Dedifferentiated amniotic fluid mesenchymal stem cell (primary cell): ENCODE measurements around the gene NACC1.

Experiments used
- DNase-seq: peaks from one replicate; pipeline ENCODE4 v3.0.0-alpha.2; 2016; ENCODE audit errors: extremely low spot score

NACC1 gene

DNA sequence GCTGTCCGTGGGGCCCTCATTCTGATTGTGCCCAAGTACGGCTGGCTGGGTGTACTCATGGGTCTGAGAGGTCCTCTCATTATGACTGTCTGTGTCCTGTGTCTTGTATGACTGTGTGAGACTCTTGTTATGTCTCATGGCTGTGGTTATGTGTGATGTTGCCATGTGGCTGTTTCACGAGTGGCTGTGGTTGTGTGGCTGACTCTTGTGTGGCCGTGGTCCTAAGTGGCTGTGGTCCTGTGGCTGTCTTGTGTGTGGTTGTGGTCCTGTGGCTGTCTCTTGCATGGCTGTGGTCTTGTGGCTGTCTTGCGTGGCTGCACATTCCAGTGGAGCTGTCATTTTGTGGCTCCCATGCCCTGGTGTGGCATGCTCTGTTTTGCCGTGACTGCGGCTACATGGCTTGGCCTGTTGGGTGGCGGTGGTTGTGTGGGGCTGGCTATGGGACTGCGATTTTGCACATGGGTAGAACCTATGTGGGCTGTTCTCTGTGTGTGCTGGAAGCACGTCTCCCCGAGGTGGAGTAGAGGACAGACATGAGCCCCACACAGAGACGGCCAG is 18.0 kb upstream of the NACC1 start:
- DNase-seq, result no peak

DNA sequence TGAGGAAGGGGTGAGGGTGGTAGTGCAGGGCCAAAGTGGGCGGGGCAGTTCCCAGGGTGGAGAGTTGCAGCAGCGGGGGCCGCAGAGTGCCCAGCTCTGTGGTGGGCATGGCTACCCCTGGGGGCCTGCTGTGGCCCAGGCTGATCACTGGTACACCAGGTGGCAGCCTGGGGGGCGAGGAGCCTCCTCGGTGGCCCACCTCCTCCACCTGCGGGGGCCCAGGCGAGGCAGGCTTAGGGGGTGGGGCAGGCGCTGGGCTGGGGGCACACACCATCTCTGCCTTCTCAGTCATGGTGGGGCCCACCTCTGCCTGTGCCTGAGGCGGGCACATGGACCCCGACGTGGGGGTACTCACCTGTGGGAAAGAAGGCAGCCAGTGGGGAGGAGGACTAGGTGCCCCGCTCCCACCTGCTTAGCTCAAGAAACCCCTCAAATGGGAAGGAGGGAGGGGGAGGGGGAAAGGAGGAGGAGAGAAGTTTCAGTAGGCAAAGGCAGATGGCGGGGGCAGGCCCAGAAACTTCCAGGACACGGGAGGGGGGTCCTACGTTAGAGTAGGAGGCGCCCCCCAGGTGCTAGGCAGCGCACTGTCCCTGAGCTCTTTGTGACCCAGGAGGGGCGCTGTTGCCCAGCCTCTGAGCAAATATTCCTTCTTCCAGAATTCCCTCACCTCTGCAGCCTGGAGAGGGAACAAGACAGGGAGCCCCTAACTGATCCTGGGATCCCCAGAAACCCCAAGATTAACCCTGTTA is 17.0 kb upstream of the NACC1 start:
- DNase-seq, result no peak

GRCh38 chr19:13101590-13102415 is 16.3 kb upstream of the NACC1 start:
- DNase-seq, result no peak

DNA sequence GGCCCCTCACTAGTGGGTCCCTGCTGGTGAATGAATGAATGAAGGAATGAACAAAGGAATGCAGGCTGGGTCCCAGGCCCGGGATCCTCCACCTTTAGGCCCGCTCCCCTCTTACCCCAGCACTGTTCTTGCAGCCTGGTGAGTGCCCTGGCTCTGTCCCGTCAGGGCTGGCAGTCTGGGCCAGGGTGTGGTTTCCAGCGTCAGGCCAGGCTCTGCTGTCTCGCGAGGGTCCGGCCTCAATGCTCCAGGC is 15.7 kb upstream of the NACC1 start:
- no peak for DNase-seq

DNA sequence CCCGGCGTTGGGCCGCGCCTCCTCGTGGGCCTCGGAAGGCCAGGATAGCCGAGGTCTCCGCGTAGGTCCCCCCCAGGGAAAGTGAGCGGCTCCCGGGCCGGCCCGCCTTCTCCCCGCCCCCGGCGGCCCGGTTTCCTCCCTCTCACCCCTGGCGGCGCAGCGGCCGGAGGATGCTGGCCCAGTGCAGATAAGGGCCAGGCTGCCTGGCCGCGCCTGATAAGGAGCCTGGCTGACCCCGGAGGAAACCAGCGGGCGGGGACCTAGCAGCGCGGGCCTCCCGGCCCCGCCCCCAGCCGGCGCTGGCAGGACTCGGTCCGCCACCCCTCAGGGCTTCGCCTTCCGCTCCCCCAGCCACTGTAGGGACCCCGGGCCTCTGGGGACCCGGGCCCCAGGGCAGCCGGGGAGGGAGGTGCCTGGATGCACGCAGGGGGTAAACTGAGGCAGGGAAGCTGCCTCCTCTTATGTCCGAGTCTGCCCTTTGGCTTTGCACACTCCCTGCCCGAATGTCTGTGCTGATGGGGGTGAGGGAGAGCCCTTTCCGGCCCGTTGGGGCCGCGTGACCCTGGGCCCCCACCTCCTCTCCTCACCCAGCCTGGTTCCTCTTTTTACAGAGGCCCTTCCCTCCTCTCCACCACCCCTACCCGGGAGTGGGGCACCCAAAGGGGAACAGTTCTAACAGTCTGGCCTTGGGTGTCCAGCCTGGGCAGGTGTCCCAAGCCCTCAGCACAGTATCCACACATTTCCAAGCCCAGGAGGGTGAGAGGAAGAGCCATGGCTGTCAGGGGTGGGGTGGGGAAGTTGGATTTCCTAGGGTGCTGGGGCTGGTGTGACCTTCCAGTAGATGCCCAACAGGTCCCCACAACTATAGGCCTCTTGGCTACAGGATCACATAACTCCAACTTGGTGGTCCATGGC is 15.1 kb upstream of the NACC1 start, which contains the start of gene LYL1:
Gene LYL1, minus strand, starts transcription at position 193 of the 915 bp plus-strand sequence. CDS start 1,687 bp downstream, outside the sequence.
- no peak for DNase-seq

DNA sequence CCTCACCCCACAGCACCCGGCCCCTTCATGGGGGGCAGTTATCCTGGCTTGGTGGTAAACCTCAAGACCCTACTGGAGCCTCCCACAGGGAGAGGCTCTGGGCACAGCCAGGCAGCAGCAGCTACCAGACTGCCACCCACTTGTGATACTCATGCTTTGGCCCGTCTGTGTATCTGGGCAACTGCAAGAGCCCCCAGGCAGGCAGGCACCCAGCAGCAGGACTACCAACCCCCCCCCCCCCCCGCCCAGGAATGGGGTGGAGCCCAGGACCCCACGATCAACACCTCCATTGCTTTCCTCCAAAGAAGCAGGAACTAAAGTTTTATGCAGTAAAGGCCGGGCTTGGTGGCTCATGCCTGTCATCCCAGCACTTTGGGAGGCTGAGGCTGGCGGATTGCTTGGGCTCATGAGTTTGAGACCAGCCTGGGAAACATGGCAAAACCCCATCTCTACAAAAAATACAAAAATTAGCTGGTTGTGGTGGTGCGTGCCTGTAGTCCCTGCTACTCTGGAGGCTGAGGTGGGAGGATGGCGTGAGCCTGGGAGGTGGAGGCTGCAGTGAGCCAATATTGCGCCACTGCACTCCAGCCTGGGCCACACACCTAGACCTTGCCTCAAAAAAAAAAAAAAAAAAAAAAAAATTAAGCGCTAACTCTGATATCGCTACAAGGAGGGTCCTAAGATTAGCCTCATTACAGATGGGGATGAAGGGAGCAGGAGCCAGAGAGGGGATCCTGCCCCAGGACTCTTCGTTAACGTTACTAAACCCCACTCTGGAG is 14.3 kb upstream of the NACC1 start:
- DNase-seq, result no peak

GRCh38 chr19:13104360-13104847 is 13.7 kb upstream of the NACC1 start:
- no peak for DNase-seq

DNA sequence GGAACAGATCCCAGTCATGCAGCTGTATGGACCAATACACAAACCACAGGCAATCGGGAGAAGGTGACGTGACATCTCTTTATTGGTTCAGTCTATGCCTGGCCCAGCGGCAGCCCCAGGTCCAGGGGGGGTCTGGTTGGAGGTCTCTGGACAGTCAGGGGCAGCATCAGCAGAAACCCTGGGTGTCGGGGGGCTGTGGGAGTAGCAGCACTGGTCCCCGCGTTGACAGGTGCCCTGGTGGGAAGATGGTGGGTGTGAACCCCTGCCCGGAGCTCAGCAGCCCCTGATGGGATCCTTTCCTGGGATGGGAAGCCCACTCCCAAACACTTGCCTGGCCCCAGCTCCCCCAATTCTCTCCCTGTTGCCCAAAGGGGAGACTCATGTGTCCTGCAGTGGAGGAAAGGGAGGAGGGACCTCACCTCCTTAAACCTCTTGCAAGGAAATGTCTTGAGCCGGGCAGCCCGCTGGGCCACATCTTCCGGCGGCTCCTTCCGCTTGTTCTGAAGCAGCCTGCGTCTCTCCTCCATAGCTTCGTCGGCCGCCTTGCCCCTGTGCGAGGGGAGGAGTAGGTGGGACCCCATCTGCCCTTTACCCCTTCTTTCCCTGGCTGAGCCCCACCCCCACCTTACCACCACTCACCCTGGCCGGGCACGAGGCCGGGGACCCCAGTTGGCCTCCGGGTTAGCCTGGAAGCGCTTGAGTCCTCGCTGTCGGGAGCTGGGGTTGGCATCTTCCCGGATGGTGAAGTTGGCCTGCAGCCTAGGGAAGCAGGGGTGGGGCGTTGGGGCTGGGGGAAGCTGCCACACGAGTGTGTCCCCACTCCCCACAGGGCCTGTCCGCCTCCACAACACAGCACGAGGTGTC is 13.0 kb upstream of the NACC1 start:
- no peak for DNase-seq

DNA sequence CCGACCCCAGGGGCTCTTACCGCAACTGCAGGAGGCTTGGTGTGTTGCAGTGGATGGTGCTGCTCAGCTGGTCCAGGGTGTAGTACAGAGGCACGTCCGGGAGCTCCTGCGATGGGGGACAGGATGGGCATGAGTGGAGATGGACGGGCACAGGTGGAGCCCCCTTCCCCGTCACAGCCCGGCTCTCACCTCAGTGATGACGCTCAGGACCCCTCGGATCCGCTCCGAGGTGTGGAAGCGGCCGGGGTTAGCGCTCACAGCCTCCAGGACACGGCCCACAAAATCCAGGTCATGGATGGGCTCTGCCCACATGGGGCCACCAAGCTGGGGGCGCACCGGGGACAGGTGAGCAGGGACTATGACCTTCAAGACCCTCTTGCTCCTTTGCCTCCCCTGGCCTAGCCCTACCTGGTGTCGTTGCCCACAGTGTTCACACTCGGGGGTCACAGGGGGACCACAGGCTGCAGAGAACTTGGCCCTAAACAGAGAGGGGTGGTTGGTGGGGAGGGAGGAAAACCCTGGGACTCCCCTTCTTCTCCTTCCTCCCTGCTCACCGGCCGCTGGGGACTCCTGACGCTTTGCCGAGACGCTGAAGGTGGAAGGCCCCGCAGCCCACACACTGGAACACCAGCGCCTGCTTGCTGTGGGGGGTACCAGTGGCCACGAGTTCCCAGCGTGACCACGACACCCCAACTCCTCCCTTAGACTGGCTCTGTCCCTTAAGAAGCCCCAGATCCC is 8.5 kb upstream of the NACC1 start:
- no peak for DNase-seq

GRCh38 chr19:13110099-13110610 is 7.9 kb upstream of the NACC1 start:
- no peak for DNase-seq

GRCh38 chr19:13112555-13112954 is 5.5 kb upstream of the NACC1 start:
- no peak for DNase-seq

DNA sequence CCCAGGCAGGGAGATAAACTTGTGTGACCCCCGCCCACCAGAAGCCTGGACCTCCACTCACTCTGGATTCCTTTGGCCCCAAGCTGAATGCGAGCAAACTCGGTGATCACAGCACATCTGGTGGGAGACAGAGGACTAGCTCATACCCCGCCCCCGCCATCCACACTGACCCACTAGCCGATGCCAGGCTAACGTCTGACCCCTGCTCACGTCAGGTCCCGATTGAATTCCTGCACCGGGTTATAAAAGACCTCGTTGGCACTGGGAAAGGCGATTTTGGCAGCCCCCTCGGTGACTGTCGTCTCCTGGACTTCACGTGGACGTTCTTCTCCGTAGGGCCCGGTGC is 2.2 kb upstream of the NACC1 start:
- no peak for DNase-seq

DNA sequence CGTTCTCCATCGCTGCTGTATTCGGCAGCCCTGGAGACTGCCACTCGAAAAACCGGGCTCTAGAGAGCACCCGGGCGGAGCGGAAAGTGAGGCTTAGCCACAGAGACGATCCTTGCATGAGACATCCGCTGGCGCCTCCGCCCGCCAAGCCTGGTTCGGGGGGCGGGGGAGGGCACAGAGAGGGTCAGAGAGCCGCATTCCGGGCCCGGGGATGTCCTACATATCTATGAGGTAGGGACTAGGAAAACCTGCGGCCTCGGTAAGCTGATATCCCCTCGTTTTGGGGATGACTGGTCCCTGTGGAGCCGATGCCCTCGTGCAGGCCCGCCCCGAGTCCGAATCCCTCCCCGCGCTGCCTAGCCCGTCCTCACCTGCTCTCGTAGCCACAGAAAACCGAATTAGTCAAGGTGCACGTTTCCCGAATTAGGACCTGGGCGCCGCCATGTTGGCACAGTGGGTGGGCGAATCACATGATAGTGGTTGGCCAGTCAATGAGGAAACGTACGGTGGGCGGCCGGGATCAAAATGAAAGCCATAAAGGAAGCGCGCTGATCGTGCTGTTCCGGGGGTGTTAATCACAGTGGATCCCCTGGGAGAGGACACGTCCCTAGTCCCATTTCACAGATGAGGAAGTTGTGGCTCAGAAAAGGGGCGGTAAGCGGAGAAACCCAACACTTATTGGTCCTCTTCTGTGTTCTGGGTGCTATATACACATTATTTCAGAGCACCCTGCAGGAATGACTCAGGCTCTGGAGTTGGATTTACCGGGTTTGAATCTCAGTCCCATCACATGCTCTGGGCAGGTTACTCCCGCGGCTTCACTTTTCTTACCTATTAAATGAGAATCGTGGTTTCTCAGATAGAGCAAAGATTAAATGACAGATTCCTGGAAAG is 1.5 kb upstream of the NACC1 start, which contains the start of gene TRMT1:
Gene TRMT1, minus strand, starts transcription at position 459 of the 894 bp plus-strand sequence. Its CDS starts 341 bp downstream, at position 118.
- peak; percentile 83 for DNase-seq

GRCh38 chr19:13117176-13117771 is 790 bp upstream of the NACC1 start:
- no peak for DNase-seq

DNA sequence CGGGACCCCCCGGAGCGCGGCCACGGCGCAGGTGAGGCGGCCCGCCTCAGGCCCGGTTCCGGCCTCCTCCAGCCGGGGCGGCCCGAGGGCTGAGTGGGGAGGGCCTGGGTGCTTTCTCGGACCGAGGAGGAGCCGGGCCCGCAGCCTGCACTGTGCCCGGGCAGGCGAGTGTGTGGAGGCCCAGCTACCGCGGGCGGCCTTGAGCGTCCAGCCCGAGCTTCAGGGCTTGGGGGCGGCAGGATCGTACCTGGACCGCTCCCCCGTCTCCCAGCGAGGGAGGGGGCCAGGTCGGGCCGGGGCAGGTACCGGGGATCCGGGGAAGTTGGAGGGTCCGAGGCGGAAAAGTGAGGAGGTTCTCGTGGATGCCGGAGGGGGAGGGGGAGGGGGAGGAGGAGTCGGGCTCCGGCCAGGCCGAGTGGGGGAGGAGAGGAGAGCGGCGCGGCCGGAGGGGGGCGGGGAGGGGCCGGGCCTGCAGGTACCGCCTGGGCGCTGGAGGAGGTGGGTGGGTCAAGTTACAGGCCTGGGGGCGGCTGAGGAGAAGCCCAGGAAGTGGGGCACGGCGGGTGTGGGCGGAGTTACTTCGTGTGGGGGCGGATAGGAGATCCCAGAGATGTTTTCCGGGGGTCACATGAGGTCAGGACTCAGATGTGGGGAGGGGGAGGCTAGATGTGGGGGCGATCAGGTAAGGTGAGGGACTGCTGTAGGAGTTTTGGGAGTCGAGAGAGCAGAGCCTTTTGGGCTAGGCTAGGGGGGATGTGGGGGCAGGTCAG is 545 bp downstream of the NACC1 start:
- no peak for DNase-seq

- no peak for DNase-seq
These were observed 1.6 kb downstream of the NACC1 start for GRCh38 chr19:13119627-13120026.

GRCh38 chr19:13120031-13120430 is 2.0 kb downstream of the NACC1 start:
- no peak for DNase-seq
